MM.1S (cell line): Measurements from ENCODE around the gene SCT.

Source experiments
- EZH2 ChIP-seq: fragments of 300-600 bp; sonication (generic); optimal IDR thresholded peaks from 2 replicates; pipeline ENCODE3; 2017; ENCODE audit warnings: low read depth, mild to moderate bottlenecking, antibody characterized with exemption, low read length, mixed read lengths
- EZH2phosphoT487 ChIP-seq: fragments of 300-600 bp; sonication (generic); IDR thresholded peaks from 2 replicates; pipeline ENCODE4 v1.6.1; 2018; ENCODE audit warnings: antibody characterized with exemption, low read length
- TF ChIP-seq, protein P1 (sequence below): fragments of 300-600 bp; sonication (generic); IDR thresholded peaks from 2 replicates; pipeline ENCODE4 v1.5.1; 2016; ENCODE audit warnings: antibody characterized with exemption, low read length, mixed read lengths

DNA sequence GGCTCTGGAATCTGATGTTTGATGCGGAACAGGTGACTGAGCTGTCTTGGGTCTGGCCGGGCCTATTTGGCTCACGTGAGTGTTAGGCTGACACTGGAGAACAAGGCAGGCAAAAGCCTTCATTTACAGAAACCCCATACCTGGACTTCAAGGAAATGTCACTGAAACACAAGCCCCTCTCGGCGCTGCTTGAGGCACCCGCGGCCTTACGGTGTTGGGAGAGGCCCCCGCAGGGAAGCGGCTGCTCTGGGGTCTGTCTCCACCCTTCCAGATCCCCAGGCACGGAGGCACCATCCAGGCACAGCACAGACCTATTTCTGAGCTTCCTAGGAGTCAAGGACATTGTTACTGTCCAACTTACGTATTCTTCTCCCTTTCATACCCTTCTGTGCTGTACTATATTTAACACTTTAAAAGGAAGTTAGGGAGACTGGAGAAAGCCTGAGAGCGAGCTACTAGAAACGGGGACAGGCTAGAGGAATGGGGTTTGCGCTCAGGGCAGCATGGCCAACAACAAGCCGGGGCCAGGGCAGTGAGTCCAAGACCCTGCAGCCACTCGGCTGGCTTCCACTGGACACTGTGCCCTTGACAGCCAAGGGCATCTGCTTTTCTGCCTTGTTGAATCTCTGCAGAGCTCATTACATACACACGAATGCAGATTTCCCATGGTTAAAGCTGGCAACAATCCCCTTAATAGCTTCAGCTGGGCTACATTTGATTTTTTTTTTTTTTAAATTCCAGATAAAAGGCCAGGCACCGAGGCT is 33.9 kb upstream of the SCT start:
- TF ChIP-seq, protein P1, sequence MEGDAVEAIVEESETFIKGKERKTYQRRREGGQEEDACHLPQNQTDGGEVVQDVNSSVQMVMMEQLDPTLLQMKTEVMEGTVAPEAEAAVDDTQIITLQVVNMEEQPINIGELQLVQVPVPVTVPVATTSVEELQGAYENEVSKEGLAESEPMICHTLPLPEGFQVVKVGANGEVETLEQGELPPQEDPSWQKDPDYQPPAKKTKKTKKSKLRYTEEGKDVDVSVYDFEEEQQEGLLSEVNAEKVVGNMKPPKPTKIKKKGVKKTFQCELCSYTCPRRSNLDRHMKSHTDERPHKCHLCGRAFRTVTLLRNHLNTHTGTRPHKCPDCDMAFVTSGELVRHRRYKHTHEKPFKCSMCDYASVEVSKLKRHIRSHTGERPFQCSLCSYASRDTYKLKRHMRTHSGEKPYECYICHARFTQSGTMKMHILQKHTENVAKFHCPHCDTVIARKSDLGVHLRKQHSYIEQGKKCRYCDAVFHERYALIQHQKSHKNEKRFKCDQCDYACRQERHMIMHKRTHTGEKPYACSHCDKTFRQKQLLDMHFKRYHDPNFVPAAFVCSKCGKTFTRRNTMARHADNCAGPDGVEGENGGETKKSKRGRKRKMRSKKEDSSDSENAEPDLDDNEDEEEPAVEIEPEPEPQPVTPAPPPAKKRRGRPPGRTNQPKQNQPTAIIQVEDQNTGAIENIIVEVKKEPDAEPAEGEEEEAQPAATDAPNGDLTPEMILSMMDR, result no peak
- TF ChIP-seq EZH2phosphoT487 (no peak), EZH2 (no peak)
